Measurements from ENCODE around the gene TAF11L8. TPM values are rescaled to one million over a fixed set of nuclear protein-coding genes. Genes with fewer than 3 reads are reported as not detected.
"Not testable (repeated sequence)": the region's sequence is repeated elsewhere in the genome, so short reads cannot be mapped to it uniquely, and the experiment has no call there.

TAF11L8 gene
- total RNA-seq = not detected in 2 replicates

GRCh38 chr5:17590860-17591259 lies at the start of gene TAF11L8:
Gene TAF11L8, minus strand, starts transcription at chr5:17590960.
- intact Hi-C loops (cut with micrococcal nuclease); H3K9me3 Mint-ChIP-seq; CTCF ChIA-PET; H3K4me3 Mint-ChIP-seq; POLR2A ChIA-PET; DNase-seq; ATAC-seq (ENCODE audit: low read depth); H3K36me3 Mint-ChIP-seq (ENCODE audit: low read depth); H3K27me3 Mint-ChIP-seq; H3K27ac Mint-ChIP-seq; H3K4me1 Mint-ChIP-seq: not testable (repeated sequence)

- no peaks in the 10 kb centered on the region for H3K9me3 Mint-ChIP-seq
- intact Hi-C loops (cut with micrococcal nuclease) = no loop called here
- no peak for ATAC-seq (ENCODE audit: low read depth)
- POLR2A ChIA-PET = no interaction called here
- no peak for TF ChIP-seq CTCF (IDR thresholded peaks at IDR 0.05)
- H3K27me3 Mint-ChIP-seq = no peaks in the 10 kb centered on the region
- H3K4me1 Mint-ChIP-seq = no peaks in the 10 kb centered on the region
- DNase-seq = no peak
- H3K4me3 Mint-ChIP-seq = no peak within 1 kb of the TSS
- no peak within 1 kb of the TSS for H3K27ac Mint-ChIP-seq
- CTCF ChIA-PET = no interaction called here
- H3K36me3 Mint-ChIP-seq (ENCODE audit: low read depth) = no peaks in the 10 kb centered on the region
Measured at GRCh38 chr5:17634160-17634559, 43.4 kb upstream of the TAF11L8 start, which contains the start of gene TAF11L14. Gene TAF11L14, plus strand, starts transcription at chr5:17634460.

GRCh38 chr5:17631788-17632187 lies 41.0 kb upstream of the TAF11L8 start, which contains the start of gene TAF11L13:
Gene TAF11L13, plus strand, starts transcription at chr5:17632088.
- DNase-seq; H3K9me3 Mint-ChIP-seq; H3K27me3 Mint-ChIP-seq; POLR2A ChIA-PET; intact Hi-C loops (cut with micrococcal nuclease); CTCF ChIA-PET; ATAC-seq (ENCODE audit: low read depth); H3K27ac Mint-ChIP-seq; H3K36me3 Mint-ChIP-seq (ENCODE audit: low read depth); H3K4me1 Mint-ChIP-seq; H3K4me3 Mint-ChIP-seq: not testable (repeated sequence)

GRCh38 chr5:17625686-17626085 lies 34.9 kb upstream of the TAF11L8 start:
- Mint-ChIP-seq H3K27me3 (no peaks in the 10 kb centered on the region), H3K27ac (no peak overlapping the region)
- intact Hi-C loops (cut with micrococcal nuclease) = no loop called here

GRCh38 chr5:17620627-17621026 lies 29.9 kb upstream of the TAF11L8 start:
- DNase-seq (no peak), ATAC-seq (ENCODE audit: low read depth) (no peak)
- ChIA-PET CTCF (no interaction called here), POLR2A (no interaction called here)
- no peak overlapping the region for H3K27ac Mint-ChIP-seq
- intact Hi-C loops (cut with micrococcal nuclease) = loop anchor here (5.0 kb wide), 1 partner anchor 403 kb away; the partner anchor contains the start of gene BASP1
- no peaks in the 10 kb centered on the region for H3K4me1 Mint-ChIP-seq
- no peaks in the 10 kb centered on the region for H3K36me3 Mint-ChIP-seq (ENCODE audit: low read depth)
- no peak for TF ChIP-seq CTCF (IDR thresholded peaks at IDR 0.05)
- H3K9me3 Mint-ChIP-seq = no peaks in the 10 kb centered on the region
- H3K27me3 Mint-ChIP-seq = no peaks in the 10 kb centered on the region
- H3K4me3 Mint-ChIP-seq = no peak overlapping the region

More at GRCh38 chr5:17625686-17626085, 34.9 kb upstream of the TAF11L8 start:
- Mint-ChIP-seq H3K4me1 (no peaks in the 10 kb centered on the region), H3K4me3 (no peak overlapping the region), H3K36me3 (ENCODE audit: low read depth) (no peaks in the 10 kb centered on the region), H3K9me3 (no peaks in the 10 kb centered on the region)
- CTCF ChIA-PET = no interaction called here
- DNase-seq = no peak
- no peak for TF ChIP-seq CTCF (IDR thresholded peaks at IDR 0.05)
- POLR2A ChIA-PET = no interaction called here
- no peak for ATAC-seq (ENCODE audit: low read depth)

- Mint-ChIP-seq H3K36me3 (ENCODE audit: low read depth) (no peaks in the 10 kb centered on the region), H3K27ac (no peak overlapping the region), H3K4me3 (no peak overlapping the region), H3K9me3 (no peaks in the 10 kb centered on the region), H3K4me1 (no peaks in the 10 kb centered on the region), H3K27me3 (no peaks in the 10 kb centered on the region)
- DNase-seq = no peak
- intact Hi-C loops (cut with micrococcal nuclease) = no loop called here
- TF ChIP-seq CTCF (IDR thresholded peaks at IDR 0.05) = no peak
- POLR2A ChIA-PET = no interaction called here
- no peak for ATAC-seq (ENCODE audit: low read depth)
- CTCF ChIA-PET = no interaction called here
Measured at GRCh38 chr5:17619354-17619753, 28.6 kb upstream of the TAF11L8 start.
